SK-N-SH (cell line): ENCODE results near the gene C1QL3.

ENCODE experiments used
- CTCF ChIP-seq: fragments of 200-600 bp; sonication (generic); IDR thresholded peaks from 2 replicates; pipeline ENCODE4 v1.6.1; 2017; ENCODE audit warnings: antibody characterized with exemption, mild to moderate bottlenecking, moderate library complexity
- EP300 ChIP-seq, 2 experiments: IDR thresholded peaks; 2 replicates each; pipeline versions ENCODE4 v1.4.0 to v1.6.1; 2012; ENCODE audit warnings: borderline replicate concordance in 1 of 2, low read depth in 1 of 2, low read length in 1 of 2
- EZH2phosphoT487 ChIP-seq: fragments of 200-600 bp; sonication (generic); IDR thresholded peaks from 2 replicates; pipeline ENCODE4 v1.6.1; 2017; ENCODE audit warnings: low read depth, mixed run types, mild to moderate bottlenecking, antibody characterized with exemption, moderate library complexity, borderline replicate concordance
- FOSL2 ChIP-seq: IDR thresholded peaks from 2 replicates; pipeline ENCODE4 v1.4.0; 2012; ENCODE audit warnings: low read depth, mild to moderate bottlenecking, moderate library complexity, borderline replicate concordance
- JUND ChIP-seq: IDR thresholded peaks from 2 replicates; pipeline ENCODE4 v1.4.0; 2012
- NFIC ChIP-seq: IDR thresholded peaks from 2 replicates; pipeline ENCODE4 v1.4.0; 2012; ENCODE audit warnings: borderline replicate concordance
- NRF1 ChIP-seq: IDR thresholded peaks from 2 replicates; pipeline ENCODE4 v1.6.1; 2012; ENCODE audit warnings: low read depth, mild to moderate bottlenecking, low read length
- POLR2AphosphoS5 ChIP-seq: IDR thresholded peaks from 2 replicates; pipeline ENCODE4 v1.6.1; 2012; ENCODE audit warnings: low read depth, low read length
- RAD21 ChIP-seq: IDR thresholded peaks from 2 replicates; pipeline ENCODE4 v1.6.1; 2012; ENCODE audit warnings: mild to moderate bottlenecking, low read length
- RFX5 ChIP-seq: IDR thresholded peaks from 2 replicates; pipeline ENCODE4 v1.6.1; 2012; ENCODE audit warnings: mild to moderate bottlenecking, improper control_type of control experiment, low read length
- TAF1 ChIP-seq: IDR thresholded peaks from 2 replicates; pipeline ENCODE4 v1.6.1; 2012; ENCODE audit warnings: low read depth, mild to moderate bottlenecking, low read length, moderate library complexity, borderline replicate concordance
- TF ChIP-seq, protein P1 (sequence below): IDR thresholded peaks from 2 replicates; pipeline ENCODE4 v1.6.1; 2012; ENCODE audit warnings: mild to moderate bottlenecking, low read depth, low read length, moderate library complexity
- TF ChIP-seq, protein P2 (sequence below): IDR thresholded peaks from 2 replicates; pipeline ENCODE4 v1.4.0; 2012; ENCODE audit warnings: low read depth
- TF ChIP-seq, protein P3 (sequence below): fragments of 150-350 bp; IDR thresholded peaks from 2 replicates; pipeline ENCODE4 v1.6.1; 2017; ENCODE audit warnings: antibody characterized with exemption, low read length, low read depth, borderline replicate concordance

- TF ChIP-seq TAF1 (no peak), CTCF (no peak), EZH2phosphoT487 (no peak), JUND (no peak), NRF1 (no peak), POLR2AphosphoS5 (no peak), RAD21 (no peak), FOSL2 (no peak), RFX5 (no peak), EP300 (IDR thresholded peaks at IDR 0.05; ENCODE audit: borderline replicate concordance in 1 of 2, low read depth in 1 of 2, low read length in 1 of 2) (no peak), NFIC (no peak)
- TF ChIP-seq, protein P1, sequence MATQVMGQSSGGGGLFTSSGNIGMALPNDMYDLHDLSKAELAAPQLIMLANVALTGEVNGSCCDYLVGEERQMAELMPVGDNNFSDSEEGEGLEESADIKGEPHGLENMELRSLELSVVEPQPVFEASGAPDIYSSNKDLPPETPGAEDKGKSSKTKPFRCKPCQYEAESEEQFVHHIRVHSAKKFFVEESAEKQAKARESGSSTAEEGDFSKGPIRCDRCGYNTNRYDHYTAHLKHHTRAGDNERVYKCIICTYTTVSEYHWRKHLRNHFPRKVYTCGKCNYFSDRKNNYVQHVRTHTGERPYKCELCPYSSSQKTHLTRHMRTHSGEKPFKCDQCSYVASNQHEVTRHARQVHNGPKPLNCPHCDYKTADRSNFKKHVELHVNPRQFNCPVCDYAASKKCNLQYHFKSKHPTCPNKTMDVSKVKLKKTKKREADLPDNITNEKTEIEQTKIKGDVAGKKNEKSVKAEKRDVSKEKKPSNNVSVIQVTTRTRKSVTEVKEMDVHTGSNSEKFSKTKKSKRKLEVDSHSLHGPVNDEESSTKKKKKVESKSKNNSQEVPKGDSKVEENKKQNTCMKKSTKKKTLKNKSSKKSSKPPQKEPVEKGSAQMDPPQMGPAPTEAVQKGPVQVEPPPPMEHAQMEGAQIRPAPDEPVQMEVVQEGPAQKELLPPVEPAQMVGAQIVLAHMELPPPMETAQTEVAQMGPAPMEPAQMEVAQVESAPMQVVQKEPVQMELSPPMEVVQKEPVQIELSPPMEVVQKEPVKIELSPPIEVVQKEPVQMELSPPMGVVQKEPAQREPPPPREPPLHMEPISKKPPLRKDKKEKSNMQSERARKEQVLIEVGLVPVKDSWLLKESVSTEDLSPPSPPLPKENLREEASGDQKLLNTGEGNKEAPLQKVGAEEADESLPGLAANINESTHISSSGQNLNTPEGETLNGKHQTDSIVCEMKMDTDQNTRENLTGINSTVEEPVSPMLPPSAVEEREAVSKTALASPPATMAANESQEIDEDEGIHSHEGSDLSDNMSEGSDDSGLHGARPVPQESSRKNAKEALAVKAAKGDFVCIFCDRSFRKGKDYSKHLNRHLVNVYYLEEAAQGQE, result no peak
- TF ChIP-seq, protein P2, sequence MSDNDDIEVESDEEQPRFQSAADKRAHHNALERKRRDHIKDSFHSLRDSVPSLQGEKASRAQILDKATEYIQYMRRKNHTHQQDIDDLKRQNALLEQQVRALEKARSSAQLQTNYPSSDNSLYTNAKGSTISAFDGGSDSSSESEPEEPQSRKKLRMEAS, result no peak
- TF ChIP-seq, protein P3, sequence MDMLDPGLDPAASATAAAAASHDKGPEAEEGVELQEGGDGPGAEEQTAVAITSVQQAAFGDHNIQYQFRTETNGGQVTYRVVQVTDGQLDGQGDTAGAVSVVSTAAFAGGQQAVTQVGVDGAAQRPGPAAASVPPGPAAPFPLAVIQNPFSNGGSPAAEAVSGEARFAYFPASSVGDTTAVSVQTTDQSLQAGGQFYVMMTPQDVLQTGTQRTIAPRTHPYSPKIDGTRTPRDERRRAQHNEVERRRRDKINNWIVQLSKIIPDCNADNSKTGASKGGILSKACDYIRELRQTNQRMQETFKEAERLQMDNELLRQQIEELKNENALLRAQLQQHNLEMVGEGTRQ, result no peak
Observed at GRCh38 chr10:16570731-16571130, 49.1 kb upstream of the C1QL3 start.
